Heart left ventricle (tissue), 16 donors: Measurements from ENCODE around the gene NR5A2. TPM values are rescaled to one million over a fixed set of nuclear protein-coding genes. Genes with fewer than 3 reads are reported as not detected.

Experiments used
- ATAC-seq, 4 donors: fragments of 200-7000 bp; cut with Tn5 transposase; one replicate each; pipeline ENCODE4 v1.9.1; 2020 to 2022; ENCODE audit warnings: moderate library complexity in 4 of 4, mild to moderate bottlenecking in 3 of 4, moderate number of reproducible peaks in 1 of 4
- DNase-seq, 5 donors: peaks; one replicate each; pipeline ENCODE4 v3.0.0-alpha.2; 2020
- H3K27ac ChIP-seq, 12 donors: fragments of 200-600 bp; sonication (generic) in 4 of 12; one replicate each; pipeline versions ENCODE4 v1.5.0 to v1.8.0; 2016 to 2022; ENCODE audit warnings: mild to moderate bottlenecking in 2 of 12
- H3K27me3 ChIP-seq, 9 donors: fragments of 200-600 bp; sonication (generic) in 2 of 9; one replicate each; pipeline versions ENCODE4 v1.5.1 to v1.8.0; 2016 to 2022; ENCODE audit warnings: mild to moderate bottlenecking in 3 of 9
- H3K36me3 ChIP-seq, 9 donors: fragments of 200-600 bp; sonication (generic) in 2 of 9; one replicate each; pipeline versions ENCODE4 v1.5.0 to v1.8.0; 2018 to 2022; ENCODE audit warnings: mild to moderate bottlenecking in 2 of 9
- H3K4me1 ChIP-seq, 12 donors: fragments of 200-600 bp; sonication (generic) in 4 of 12; one replicate each; pipeline versions ENCODE4 v1.5.0 to v1.8.0; 2016 to 2022; ENCODE audit warnings: mild to moderate bottlenecking in 3 of 12
- H3K4me3 ChIP-seq, 12 donors: fragments of 200-600 bp; sonication (generic) in 4 of 12; one replicate each; pipeline versions ENCODE4 v1.5.0 to v1.8.0; 2017 to 2022; ENCODE audit warnings: mild to moderate bottlenecking in 9 of 12, moderate library complexity in 4 of 12
- H3K9me3 ChIP-seq, 12 donors: fragments of 200-600 bp; sonication (generic) in 4 of 12; one replicate each; pipeline versions ENCODE4 v1.5.0 to v1.8.0; 2016 to 2022; ENCODE audit warnings: mild to moderate bottlenecking in 1 of 12
- CTCF ChIP-seq, 12 donors: fragments of 200-600 bp; sonication (generic) in 4 of 12; IDR thresholded peaks; one replicate each; pipeline versions ENCODE4 v1.5.0 to v1.8.0; 2018 to 2022; ENCODE audit warnings: antibody characterized with exemption in 12 of 12, mild to moderate bottlenecking in 5 of 12
- POLR2A ChIP-seq, 2 donors: fragments of 450-650 bp; IDR thresholded peaks; one replicate each; pipeline ENCODE4 v1.6.1; 2017; ENCODE audit warnings: antibody characterized with exemption in 2 of 2, mild to moderate bottlenecking in 2 of 2, moderate library complexity in 2 of 2
- WGBS, 4 donors: extraction: QIAGEN DNeasy Blood & Tissue Kit in 2 of 4; methylation state at CpG; one replicate each; pipeline versions ENCODE4 v1.1.5 to v1.1.7; 2013 to 2018; 5-methylcytosine and 5-hydroxymethylcytosine counted together
- intact Hi-C, 10 donors: fragments of 100-400 bp; cut with DNase I; formaldehyde crosslinking; loops; one replicate each; pipeline versions ENCODE4 v1.11.1 to v1.14.2; 2022
- polyA plus RNA-seq, 2 donors: library from polyadenylated mRNA; stranded (reverse); fragments of 200-250 nt; gene quantifications; one replicate each; pipeline ENCODE4 v1.2.3, GENCODE V29; 2013
- total RNA-seq, 9 donors: library from RNA; depleted of rRNA in 2 of 9; stranded (reverse); fragments of >200 nt in 2 of 9; fragmentation: NEBNext Ultra II Directional in 3 of 9; extraction: Animal tissue kit (Norgen Biotek cat#: 25700) in 3 of 9; gene quantifications; one replicate each; pipeline versions ENCODE4 v1.1.0 to v1.2.4, GENCODE V29; 2016 to 2023
- donor health status: ischemic (EF 13 %, LVEDD 7.1; RV severe dilation, severe dysfunction).
- donor health status: healthy with polysubstance abuse.
- donor health status: DM: no; HTN: yes; CAD: no.
- donor health status: DM: no; HTN: no; CAD: no.
- donor health status: ischemic (EF 25% LVEDD 6.9; RV normal size, moderate dysfunction).
- donor health status: ischemic (EF 25% LVEDD 5.7; RV mildly dilated, moderate dysfunction).
- donor health status: healthy.
- donor health status: DM: yes; HTN: yes; CAD: no.
- donor health status: ischemic (EF 35%, LVEDD 5.7; RV mildly dilated, moderate dysfunction).
- donor health status: nonischemic (EF 11% LVEDD 7.7; RV severe dilation, severe dysfunction).
- donor health status: DM: yes; HTN: yes; CAD: no.
- donor health status: PGD.
- donor health status: ischemic (EF 29% LVEDD 5.4; RV normal size, mild dysfunction).
- donor health status: nonischemic (EF 23%, LVEDD 6.1; RV moderate dilation, normal function).

NR5A2 gene
- total and polyA plus RNA-seq, 11 donors: 0.30 to 2.7 (median 1.0) TPM

GRCh38 chr1:200130552-200130951 lies 103.0 kb downstream of the NR5A2 start:
- Histone ChIP-seq H3K27ac (no peak overlapping the region), H3K4me1 (peaks cover 0 to 3% (median 0%) of the 10 kb centered on the region in 12 donors), H3K27me3 (peaks cover 0 to 3% (median 0%) of the 10 kb centered on the region in 9 donors), H3K9me3 (no peaks in the 10 kb centered on the region), H3K4me3 (no peak overlapping the region), H3K36me3 (no peaks in the 10 kb centered on the region)
- TF ChIP-seq CTCF (IDR thresholded peaks at IDR 0.05) (no peak), POLR2A (IDR thresholded peaks at IDR 0.05) (no peak)
- intact Hi-C loops: loop anchor here in 2 of 10 donors (10.0 kb wide), 1 partner anchor 174 kb away; no protein-coding TSS in a partner anchor
- DNase-seq: no peak
- no peak for ATAC-seq
- WGBS, 4 donors: 78 to 93% (median 82%) methylated on average over 1 of the region's 1 CpG

GRCh38 chr1:200131551-200132125 lies 104.1 kb downstream of the NR5A2 start:
- H3K4me3 ChIP-seq: no peak overlapping the region
- 69 to 90% (median 71%) methylated on average over 4 of the region's 4 CpGs for WGBS, 4 donors
- no peak for TF ChIP-seq POLR2A (IDR thresholded peaks at IDR 0.05)
- H3K36me3 ChIP-seq: no peaks in the 10 kb centered on the region
- ATAC-seq: no peak
- intact Hi-C loops: loop anchor here in 2 of 10 donors (10.0 kb wide), 1 partner anchor 173 kb away; no protein-coding TSS in a partner anchor
- no peak overlapping the region for H3K27ac ChIP-seq
- H3K4me1 ChIP-seq: peaks cover 0 to 3% (median 0%) of the 10 kb centered on the region in 12 donors
- H3K9me3 ChIP-seq: no peaks in the 10 kb centered on the region
- H3K27me3 ChIP-seq: no peaks in the 10 kb centered on the region
- no peak for DNase-seq

- Histone ChIP-seq H3K9me3 (no peaks in the 10 kb centered on the region), H3K4me3 (no peak overlapping the region), H3K27ac (no peak overlapping the region), H3K36me3 (no peaks in the 10 kb centered on the region), H3K27me3 (no peaks in the 10 kb centered on the region), H3K4me1 (peaks cover 0 to 4% (median 0%) of the 10 kb centered on the region in 12 donors)
- DNase-seq (no peak), ATAC-seq (no peak)
- intact Hi-C loops: loop anchor here in 2 of 10 donors (10.0 kb wide), 1 partner anchor 172 kb away; no protein-coding TSS in a partner anchor
- TF ChIP-seq POLR2A (IDR thresholded peaks at IDR 0.05) (no peak), CTCF (IDR thresholded peaks at IDR 0.05) (no peak)
- WGBS, 4 donors: 80 to 90% (median 87%) methylated on average over 2 of the region's 2 CpGs
These were observed 105.6 kb downstream of the NR5A2 start for GRCh38 chr1:200133123-200133522.

- DNase-seq (no peak), ATAC-seq (no peak)
- Histone ChIP-seq H3K9me3 (no peaks in the 10 kb centered on the region), H3K36me3 (no peaks in the 10 kb centered on the region), H3K27ac (no peak overlapping the region), H3K4me1 (peaks cover 0 to 7% (median 0%) of the 10 kb centered on the region in 12 donors), H3K4me3 (no peak overlapping the region), H3K27me3 (no peaks in the 10 kb centered on the region)
- TF ChIP-seq POLR2A (IDR thresholded peaks at IDR 0.05) (no peak), CTCF (IDR thresholded peaks at IDR 0.05) (no peak)
- intact Hi-C loops: loop anchor here in 2 of 10 donors (10.0 kb wide), 1 partner anchor 171 kb away; no protein-coding TSS in a partner anchor
- 94 to 98% (median 97%) methylated on average over 2 of the region's 2 CpGs for WGBS, 4 donors
These were observed 106.6 kb downstream of the NR5A2 start for GRCh38 chr1:200134116-200134515.
